NCI-H446 treated with DMSO at 0.1 percent for 48 hours (cell line): ENCODE results near the gene NAT14.

Source experiments
- DNase-seq: peaks from one replicate; lab custom pipeline; 2025; lab: John Stamatoyannopoulos, UW

The NAT14 gene

DNA sequence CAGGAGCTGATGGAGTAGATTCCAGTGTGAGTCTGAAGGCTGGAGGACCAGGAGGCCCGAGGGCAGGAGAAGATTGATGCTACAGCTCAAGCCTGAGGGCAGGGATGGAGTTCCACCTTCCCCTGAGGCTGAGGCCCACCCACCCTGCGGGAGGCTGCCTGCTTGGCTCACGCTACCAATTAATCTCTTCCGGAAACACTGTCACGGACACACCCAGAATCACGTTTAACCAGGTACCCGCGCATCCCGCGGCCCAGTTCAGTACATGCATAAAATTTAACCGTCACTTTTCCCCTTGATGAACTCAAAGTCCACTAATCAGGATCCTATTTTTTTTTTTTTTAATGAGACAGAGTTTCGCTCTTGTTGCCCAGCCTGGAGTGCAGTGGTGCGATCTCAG lies 13.7 kb upstream of the NAT14 start:
- no peak for DNase-seq

DNA sequence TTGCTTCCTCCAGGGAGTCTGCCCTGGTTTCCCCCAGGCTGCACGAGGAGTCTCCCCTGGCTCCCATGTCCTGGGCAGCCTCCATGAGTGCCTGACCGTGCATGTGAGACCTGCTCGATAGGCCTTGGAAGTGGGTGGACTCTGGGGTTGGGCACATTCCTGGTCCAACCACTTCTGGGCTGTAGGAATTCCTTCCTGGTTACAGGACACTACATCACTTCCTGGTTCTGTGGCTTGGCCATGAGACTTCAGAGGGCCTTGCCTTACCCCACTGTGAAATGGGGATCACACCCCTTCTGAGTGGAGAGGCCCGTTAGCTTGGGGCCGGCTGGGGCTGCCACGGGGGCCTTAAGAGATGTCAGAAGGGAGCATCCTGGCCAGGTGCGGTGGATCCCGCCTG lies 12.5 kb upstream of the NAT14 start:
- DNase-seq: no peak

DNA sequence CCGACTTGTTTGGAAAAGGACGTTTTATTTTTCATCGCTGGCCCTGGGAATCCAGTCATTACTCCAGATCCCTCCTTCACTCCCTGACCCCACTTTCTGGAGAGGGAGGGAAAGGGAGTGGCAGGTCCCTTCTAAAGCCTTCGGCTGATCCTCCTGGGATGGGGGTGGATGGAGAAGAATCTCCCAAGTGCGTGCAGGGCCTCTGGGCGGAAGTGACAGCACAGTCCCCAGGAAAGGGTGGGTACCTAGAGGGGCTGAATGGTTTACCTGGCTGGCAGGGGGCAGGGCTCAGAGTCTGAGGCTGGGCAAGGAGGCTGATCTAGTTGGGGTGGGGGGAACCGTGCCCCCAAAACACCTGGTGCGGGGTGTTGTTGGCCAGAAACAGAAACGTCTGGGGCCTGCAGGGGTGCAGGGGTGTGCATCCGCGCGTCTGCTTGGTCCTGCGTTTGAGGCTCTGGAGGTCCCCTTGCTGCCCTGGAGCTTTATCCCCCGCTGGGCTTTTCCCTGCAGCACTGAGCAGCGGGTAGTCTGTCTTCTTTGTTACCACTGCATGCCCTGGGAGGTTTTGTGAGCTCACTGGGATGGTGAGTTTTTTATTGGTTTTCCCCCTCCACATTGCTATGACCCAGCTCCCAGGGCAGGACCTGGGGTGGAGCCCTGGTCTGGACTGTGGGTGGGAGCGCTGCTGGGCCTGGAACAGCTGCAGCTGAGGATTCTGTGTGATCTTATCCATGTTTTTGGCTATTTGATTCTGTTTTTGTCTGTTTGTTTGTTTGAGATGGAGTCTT lies 11.6 kb upstream of the NAT14 start:
- DNase-seq: no peak

DNA sequence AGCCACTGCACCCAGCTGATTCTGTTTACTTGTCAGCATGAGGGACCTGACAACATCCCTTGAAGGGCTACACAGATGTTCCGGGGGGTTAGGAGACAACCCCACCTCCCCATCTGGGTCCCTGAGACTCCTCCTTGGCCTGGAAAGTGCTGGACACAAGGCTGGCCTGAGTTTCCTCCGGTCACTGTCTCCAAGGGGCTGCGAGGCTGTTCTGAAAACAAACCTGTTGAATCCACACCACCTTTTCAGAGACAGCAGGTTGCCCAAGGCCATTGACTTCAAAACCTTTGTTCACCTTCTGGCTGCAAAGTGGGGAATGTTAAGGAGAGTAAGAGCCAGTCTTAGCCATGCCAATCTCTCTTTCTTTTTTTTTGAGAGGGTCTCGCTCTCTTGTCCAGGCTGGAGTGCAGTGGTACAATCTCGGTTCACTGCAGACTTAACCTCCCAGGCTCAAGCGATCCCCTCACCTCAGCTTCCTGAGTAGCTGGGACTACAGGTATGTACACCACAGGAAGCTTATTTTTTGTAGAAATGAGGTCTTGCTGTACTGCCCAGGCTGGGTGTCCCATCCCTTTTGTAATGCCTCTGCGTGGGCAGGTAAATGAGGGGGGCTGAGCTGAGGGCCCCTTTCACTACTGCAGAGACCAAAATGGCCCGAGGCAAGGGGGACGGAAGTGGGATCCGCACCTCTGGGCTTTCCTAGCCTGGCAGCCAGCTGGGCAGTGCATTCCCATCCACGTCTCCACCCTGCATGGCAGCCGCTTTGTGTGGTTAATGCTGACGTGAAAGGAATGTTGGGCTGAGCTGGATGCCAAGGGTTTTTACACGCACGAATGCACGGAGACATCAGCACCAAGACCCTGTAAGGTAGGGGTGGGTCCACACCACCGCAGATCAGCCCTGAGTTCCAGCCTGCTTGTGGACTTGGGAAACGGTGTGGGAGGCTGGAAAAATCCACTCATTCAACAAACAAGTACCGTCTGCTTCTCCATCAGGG lies 10.4 kb upstream of the NAT14 start:
- DNase-seq: no peak

DNA sequence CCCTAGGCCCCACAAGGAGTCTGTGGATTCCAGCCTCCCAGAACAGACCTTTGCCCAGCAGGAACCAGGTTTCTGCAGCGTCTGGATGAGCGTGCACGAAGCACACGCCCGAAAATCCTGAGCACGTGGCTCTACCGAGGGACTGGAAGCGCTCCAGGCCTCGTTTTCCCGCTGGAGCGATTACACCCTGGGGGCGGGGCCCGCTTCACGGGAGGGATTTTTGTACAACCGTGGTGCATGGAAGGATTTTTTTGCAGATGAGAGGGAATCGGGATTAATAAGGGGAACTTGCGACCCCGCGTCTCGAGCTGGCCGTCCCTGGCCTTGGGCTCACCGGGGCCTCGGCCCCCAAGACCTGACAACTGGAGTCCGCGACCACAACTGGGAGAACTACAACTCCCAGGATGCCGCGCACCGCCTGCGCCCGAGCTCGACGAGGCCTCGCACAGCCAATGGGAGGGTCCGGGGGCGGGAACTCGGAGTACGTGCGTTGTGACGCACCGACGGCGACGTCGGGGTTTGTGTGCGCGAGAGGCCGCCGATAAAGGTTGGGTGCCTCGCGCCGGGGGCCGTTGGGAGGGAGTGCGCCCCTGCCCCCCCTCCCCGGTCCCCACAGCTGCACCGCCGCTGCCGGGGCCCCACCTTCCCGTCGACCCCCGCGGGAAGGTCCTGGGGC lies 8.8 kb upstream of the NAT14 start, which contains the start of gene ZNF628:
Gene ZNF628, plus strand, starts transcription at position 518 of the 676 bp plus-strand sequence. CDS start 3,294 bp downstream, outside the sequence.
- peak; percentile 97 for DNase-seq

DNA sequence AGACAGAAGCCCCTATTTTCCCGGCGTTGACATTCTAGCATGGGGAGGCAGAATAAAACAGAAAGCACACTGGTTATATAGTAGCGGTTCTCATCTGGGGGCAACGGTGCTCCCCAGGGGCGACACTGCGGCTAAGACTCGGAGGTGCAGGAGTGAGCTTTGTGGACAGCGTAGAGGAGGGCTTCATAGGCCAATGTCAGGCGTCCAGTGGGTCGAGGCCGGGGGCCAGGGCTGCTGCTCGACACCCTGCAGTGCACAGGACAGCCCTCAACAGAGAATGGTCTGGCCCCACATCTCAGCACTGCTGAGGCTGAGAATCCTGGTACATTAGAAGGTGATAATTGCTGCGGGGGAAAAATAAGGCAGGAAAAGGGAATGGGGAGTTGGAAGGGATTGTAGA lies 7.1 kb upstream of the NAT14 start:
- no peak for DNase-seq

DNA sequence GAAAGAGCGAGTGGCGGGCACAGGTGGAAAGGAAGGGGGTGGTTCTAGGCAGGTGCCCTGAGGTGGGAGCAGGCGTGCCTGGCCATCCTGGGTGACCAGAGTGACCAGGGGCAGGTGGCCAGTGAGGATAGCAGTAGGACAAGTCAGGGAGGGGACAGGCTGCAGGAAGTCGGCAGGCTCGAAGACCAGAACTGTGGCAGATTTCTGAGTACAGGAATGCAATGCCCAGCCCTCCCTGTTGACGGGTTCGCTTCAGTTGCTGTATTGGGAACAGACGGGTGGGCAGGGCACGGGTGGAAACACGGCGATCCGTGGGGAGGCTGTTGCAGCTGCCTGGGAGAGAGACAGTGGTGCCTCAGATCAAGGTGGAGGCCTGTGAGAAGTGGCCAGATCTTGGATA lies 6.6 kb upstream of the NAT14 start:
- no peak for DNase-seq

DNA sequence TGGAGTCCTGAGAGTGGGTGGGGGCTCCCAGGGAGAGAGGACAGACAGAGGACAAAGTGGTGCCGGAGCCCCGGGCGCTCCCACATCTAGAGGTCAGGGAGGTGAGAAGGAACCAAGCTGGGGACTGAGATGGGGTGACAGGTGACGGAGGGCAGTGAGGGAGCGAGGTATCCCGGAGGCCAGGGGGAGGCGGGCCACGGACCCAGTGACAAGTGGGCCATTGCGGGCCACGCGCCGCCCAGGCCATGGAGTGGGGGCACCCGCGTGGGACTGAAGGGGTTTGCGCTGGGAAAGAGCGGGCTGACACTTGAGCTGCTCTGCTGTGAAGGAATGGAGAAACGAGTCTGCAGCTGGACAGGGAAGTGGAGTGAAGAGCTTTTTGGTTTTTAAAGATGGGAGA lies 5.9 kb upstream of the NAT14 start:
- DNase-seq: no peak

DNA sequence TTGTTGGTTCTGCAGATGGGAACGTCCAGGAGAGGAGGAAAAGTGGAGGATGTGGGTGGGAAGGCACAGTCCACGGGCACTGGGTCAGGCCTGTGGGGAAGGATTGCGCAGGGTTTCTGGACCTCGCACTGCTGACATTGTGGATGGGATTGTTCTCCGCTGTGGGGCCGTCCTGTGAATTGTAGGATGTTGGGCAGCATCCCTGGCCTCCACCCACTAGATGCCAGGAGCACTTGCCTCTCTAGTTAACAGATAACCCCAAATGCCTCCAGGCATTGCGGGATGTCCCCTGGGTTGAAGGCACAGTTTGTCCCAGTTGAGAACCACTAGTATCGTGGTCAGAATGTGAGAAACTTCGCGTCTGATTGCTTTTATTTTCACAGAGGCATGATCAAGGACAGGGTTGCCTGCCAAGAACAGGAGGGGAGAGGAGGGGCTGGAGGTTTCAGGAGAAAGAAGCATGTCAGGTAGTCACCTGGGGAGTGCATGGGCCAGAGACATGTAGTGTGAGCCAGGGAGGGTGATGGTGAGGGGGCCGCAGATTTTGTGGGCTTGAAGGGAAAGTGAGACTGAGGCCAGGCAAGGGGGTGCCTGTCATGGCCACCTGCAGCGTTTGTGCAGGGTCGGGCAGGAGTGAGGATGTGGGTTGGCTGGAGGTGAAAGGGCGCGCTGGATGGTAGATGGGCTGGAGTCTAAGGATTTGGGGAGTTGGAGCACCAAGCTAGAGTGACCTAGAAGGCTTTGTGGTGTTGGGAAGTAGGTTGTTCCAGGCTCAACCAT lies 5.3 kb upstream of the NAT14 start:
- DNase-seq: no peak

DNA sequence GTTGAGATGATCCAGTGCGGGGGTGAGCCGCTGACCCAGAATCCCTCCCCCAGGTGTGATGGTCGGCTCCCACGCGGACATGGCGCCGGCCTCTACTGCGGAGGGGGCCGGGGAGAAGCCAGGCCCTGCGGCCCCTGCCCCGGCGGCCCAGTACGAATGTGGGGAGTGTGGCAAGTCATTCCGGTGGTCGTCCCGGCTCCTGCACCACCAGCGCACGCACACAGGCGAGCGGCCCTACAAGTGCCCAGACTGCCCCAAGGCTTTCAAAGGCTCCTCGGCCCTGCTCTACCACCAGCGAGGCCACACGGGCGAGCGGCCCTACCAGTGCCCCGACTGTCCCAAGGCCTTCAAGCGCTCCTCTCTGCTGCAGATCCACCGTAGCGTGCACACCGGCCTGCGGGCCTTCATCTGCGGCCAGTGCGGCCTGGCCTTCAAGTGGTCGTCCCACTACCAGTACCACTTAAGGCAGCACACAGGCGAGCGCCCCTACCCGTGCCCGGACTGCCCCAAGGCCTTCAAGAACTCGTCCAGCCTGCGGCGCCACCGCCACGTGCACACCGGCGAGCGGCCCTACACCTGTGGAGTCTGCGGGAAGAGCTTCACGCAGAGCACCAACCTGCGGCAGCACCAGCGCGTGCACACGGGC lies 3.7 kb upstream of the NAT14 start:
- no peak for DNase-seq

DNA sequence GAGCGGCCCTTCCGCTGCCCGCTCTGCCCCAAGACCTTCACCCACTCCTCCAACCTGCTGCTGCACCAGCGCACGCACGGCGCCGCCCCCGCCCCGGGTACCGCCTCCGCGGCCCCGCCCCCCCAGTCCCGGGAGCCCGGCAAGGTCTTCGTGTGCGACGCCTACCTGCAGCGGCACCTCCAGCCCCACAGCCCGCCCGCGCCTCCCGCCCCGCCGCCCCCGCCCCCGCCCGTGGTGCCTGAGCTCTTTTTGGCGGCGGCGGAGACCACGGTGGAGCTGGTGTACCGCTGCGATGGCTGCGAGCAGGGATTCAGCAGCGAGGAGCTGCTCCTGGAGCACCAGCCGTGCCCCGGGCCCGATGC lies 3.2 kb upstream of the NAT14 start:
- DNase-seq: no peak

DNA sequence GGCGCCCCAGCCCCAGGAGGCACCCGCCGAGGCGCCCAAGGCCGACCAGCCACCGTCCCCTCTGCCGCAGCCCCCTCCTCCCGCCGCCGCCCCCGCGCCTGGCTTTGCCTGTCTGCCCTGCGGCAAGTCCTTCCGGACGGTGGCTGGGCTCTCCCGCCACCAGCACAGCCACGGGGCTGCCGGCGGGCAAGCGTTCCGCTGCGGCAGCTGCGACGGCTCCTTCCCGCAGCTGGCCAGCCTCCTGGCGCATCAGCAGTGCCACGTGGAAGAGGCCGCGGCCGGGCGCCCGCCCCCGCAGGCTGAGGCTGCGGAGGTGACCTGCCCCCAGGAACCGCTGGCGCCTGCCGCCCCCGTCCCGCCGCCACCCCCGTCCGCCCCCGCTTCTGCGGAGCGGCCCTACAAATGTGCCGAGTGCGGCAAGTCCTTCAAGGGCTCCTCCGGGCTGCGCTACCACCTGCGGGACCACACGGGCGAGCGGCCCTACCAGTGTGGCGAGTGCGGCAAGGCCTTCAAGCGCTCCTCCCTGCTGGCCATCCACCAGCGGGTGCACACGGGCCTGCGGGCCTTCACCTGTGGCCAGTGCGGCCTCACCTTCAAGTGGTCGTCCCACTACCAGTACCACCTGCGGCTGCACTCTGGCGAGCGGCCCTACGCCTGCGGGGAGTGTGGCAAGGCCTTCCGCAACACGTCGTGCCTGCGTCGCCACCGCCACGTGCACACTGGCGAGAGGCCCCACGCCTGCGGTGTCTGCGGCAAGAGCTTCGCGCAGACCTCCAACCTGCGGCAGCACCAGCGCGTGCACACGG lies 2.6 kb upstream of the NAT14 start:
- DNase-seq: no peak

DNA sequence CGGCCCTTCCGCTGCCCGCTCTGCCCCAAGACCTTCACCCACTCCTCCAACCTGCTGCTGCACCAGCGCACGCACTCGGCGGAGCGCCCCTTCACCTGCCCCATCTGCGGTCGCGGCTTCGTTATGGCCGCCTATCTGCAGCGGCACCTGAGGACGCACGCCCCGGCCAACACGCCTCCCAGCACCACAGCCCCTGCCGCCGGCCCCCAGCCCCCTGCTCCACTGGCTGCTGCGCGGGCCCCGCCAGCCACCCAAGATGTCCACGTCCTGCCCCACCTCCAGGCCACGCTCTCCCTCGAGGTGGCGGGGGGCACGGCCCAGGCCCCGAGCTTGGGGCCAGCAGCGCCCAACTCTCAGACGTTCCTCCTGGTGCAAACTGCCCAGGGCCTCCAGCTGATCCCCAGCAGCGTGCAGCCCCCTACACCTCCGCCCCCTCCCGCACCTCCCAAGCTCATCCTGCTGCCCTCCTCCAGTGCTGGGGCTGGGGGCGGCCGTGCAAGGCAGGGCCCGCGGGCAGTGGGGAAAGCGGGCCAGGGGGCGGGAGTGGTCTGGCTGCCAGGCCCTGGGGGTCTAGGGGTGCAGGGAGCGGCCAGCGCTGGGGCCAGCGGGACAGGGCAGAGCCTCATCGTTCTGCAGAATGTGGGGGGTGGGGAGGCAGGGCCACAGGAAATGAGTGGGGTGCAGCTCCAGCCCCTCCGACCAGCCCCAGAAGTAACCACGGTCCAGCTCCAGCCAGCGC lies 1.9 kb upstream of the NAT14 start:
- no peak for DNase-seq

DNA sequence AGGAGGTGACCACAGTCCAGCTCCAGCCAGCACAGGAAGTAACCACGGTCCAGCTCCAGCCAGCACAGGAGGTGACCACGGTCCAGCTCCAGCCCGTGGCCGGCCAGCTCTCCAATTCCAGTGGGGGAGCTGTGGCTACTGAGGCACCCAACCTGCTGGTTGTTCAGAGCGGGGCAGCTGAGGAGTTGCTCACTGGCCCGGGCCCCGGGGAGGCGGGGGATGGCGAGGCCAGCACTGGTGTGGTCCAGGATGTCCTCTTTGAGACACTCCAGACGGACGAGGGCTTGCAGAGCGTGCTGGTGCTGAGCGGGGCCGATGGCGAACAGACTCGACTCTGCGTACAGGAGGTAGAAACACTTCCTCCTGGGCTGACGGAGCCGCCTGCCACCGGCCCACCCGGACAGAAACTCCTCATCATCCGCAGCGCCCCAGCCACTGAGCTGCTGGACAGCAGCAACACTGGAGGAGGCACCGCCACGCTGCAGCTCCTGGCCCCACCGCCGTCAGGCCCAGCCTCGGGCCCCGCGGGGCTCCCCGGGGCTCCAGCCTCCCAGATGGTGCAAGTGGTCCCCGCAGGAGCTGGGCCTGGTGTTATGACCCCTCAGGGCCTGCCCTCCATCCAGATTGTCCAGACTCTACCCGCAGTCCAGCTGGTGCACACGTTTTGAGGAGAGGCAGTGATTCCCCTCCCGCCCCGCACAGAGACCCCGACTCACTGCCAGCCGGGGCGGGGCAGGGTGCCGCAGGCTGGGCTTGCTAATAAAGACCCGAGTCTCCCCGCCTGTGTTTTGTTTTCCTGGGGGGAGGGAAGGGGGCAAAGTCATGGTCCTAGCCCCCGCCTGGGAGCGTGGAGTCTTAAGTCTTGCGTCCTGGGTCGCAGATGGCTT lies 1.0 kb upstream of the NAT14 start:
- DNase-seq: no peak

DNA sequence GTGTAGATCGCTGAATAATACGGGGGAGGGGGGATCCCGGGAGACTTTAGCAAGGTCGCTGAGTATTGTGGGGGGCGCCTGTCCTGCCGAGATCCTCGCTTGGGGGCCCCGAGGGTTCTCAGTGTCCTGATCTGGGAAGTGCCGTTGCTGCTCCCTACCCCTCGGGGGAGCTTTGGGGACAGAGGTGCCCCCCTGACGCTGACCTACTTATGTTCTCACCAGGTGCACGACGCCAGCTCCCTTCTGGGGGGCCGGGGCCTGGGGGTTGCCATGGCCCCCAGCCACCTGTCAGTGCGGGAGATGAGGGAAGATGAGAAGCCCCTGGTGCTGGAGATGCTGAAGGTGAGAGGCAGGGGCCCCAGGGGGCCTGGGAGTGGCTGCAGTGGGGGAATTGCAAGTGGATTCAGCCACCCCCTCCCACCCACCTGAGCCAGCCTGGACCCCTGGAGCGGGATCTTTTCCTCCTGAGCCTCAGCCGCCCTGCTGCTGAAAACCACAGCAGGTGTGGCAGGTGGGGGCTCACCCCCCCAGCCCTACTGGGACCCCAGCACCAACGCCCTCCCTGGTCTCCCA lies 537 bp downstream of the NAT14 start:
- no peak for DNase-seq

DNA sequence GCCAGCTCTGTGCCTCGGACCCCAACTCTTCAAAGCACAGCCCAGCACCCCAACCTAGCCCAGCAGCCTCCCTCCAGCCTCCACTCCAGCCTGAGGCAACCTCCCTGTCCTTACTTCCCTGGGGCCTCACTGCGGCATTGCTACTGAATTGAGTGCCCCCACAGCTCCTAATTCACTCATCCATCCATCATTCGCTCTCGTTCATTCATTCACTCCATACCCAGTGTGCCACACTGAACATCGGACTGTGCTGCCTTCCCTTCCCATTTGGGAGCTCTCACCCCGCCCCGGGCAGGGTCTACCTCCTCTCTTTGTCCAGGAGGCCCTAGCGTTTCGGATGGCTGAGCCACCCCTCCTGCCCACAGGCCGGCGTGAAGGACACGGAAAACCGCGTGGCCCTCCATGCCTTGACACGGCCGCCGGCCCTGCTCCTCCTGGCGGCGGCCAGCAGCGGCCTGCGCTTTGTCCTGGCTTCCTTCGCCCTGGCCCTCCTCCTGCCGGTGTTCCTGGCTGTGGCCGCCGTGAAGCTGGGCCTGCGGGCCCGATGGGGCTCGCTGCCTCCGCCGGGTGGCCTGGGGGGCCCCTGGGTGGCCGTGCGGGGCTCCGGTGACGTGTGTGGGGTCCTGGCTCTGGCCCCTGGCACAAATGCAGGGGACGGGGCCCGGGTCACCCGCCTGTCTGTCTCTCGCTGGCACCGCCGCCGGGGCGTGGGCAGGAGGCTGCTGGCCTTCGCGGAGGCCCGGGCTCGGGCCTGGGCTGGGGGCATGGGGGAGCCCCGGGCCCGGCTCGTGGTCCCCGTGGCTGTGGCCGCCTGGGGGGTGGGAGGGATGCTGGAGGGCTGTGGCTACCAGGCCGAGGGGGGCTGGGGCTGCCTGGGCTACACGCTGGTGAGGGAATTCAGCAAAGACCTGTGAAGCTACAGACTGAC lies 1.3 kb downstream of the NAT14 start:
- no peak for DNase-seq
